HCT116 (cell line): ENCODE measurements around the gene ZDHHC14. TPM values are rescaled to one million over a fixed set of nuclear protein-coding genes. Genes with fewer than 3 reads are reported as not detected.

Source experiments
- ATAC-seq: fragments of 200-7000 bp; cut with Tn5 transposase; 2 replicates; pipeline ENCODE4 v1.9.1; 2020; ENCODE audit warnings: mild to moderate bottlenecking, moderate library complexity
- BruUV-seq: library from RNA; stranded (reverse); fragments of 400-500 nt; replicated peaks from 2 replicates; lab custom pipeline; 2021; lab: Mats Ljungman, UMichigan
- CTCF ChIA-PET: fragments of 300-600 bp; sonication (Branson Sonifier 250); formaldehyde crosslinking; loops from one replicate; lab custom pipeline; 2021; ENCODE audit warnings: antibody characterized with exemption; lab: Charles Lee
- POLR2A ChIA-PET: fragments of 300-600, 350-600 bp; sonication (Branson Sonifier 250); formaldehyde crosslinking; loops from one replicate; lab custom pipeline; 2021; ENCODE audit warnings: antibody characterized with exemption; lab: Charles Lee
- RAD21 ChIA-PET, 2 experiments: fragments of 300-600 bp; sonication (Branson Sonifier 250); formaldehyde crosslinking; loops; one replicate each; lab custom pipeline; 2023; ENCODE audit warnings: low total read pairs in 2 of 2; ENCODE audit not compliant: uncharacterized antibody in 2 of 2, unreplicated experiment in 2 of 2, low non-redundant PET in 1 of 2; lab: Charles Lee
- DNase-seq: peaks from one replicate; pipeline ENCODE4 v3.0.0-alpha.2; 2010; ENCODE audit warnings: low read depth, low spot score
- H2AFZ ChIP-seq: fragments of 200-600 bp; shearing (Covaris generic), sonication (generic); 2 replicates; pipeline ENCODE4 v1.6.1; 2017; ENCODE audit warnings: low read depth, mixed run types, mixed read lengths, antibody characterized with exemption, low read length; ENCODE audit not compliant: poor library complexity, severe bottlenecking
- H3K27ac ChIP-seq: 2 replicates; pipeline ENCODE4 v1.5.1; 2012; ENCODE audit warnings: low read depth, low read length
- H3K27me3 ChIP-seq: fragments of 200-600 bp; sonication (generic); 2 replicates; pipeline ENCODE4 v1.6.1; 2016; ENCODE audit warnings: mixed run types, low read length, mixed read lengths; ENCODE audit not compliant: insufficient read depth
- H3K36me3 ChIP-seq, 2 experiments: fragments of 200-500 bp in 1 of 2; fragments of 200-600 bp in 1 of 2; sonication (Bioruptor generic) in 1 of 2; sonication (generic) in 1 of 2; 2 replicates each; pipeline versions ENCODE4 v1.5.1 to v1.6.1; 2014 to 2016; ENCODE audit warnings: low read length in 2 of 2, inconsistent platforms in 1 of 2, mixed read lengths in 1 of 2, mixed run types in 1 of 2; ENCODE audit not compliant: insufficient read depth in 2 of 2, control insufficient read depth in 1 of 2
- H3K4me1 ChIP-seq, 2 experiments: fragments of 200-600 bp in 1 of 2; sonication (generic) in 1 of 2; 2 replicates each; pipeline versions ENCODE4 v1.5.1 to v1.6.1; 2012 to 2017; ENCODE audit warnings: low read length in 2 of 2, inconsistent platforms in 1 of 2, mild to moderate bottlenecking in 1 of 2, mixed read lengths in 1 of 2, mixed run types in 1 of 2, moderate library complexity in 1 of 2; ENCODE audit not compliant: insufficient read depth in 2 of 2, control insufficient read depth in 1 of 2
- H3K4me2 ChIP-seq: fragments of 200-600 bp; sonication (generic); 2 replicates; pipeline ENCODE4 v1.6.1; 2017; ENCODE audit warnings: mixed run types, low read length, mixed read lengths
- H3K4me3 ChIP-seq, 2 experiments: fragments of 200-600 bp in 1 of 2; sonication (generic) in 1 of 2; replicated peaks in 1 of 2; 2 replicates each; pipeline ENCODE4 v1.5.1; 2011 to 2016; ENCODE audit warnings: low read length in 2 of 2, control low read depth in 1 of 2, low read depth in 1 of 2, mild to moderate bottlenecking in 1 of 2, mixed read lengths in 1 of 2, mixed run types in 1 of 2
- H3K79me2 ChIP-seq: fragments of 200-600 bp; sonication (generic); 2 replicates; pipeline ENCODE4 v1.6.1; 2017; ENCODE audit warnings: mild to moderate bottlenecking, mixed run types, low read length, moderate library complexity, mixed read lengths; ENCODE audit not compliant: insufficient read depth
- H3K9ac ChIP-seq: fragments of 200-600 bp; sonication (generic); 2 replicates; pipeline ENCODE4 v1.6.1; 2016; ENCODE audit warnings: low read length, mixed read lengths
- H3K9me2 ChIP-seq: fragments of 200-600 bp; sonication (generic), shearing (Covaris generic); 2 replicates; pipeline ENCODE4 v1.6.1; 2017; ENCODE audit warnings: mixed run types, mild to moderate bottlenecking, moderate library complexity; ENCODE audit not compliant: insufficient read depth
- H3K9me3 ChIP-seq, 2 experiments: fragments of 200-500 bp in 1 of 2; fragments of 200-600 bp in 1 of 2; sonication (Bioruptor generic) in 1 of 2; sonication (generic) in 1 of 2; 2 replicates each; pipeline ENCODE4 v1.6.1; 2014 to 2017; ENCODE audit warnings: low read length in 2 of 2, mixed read lengths in 2 of 2, inconsistent platforms in 1 of 2, low read depth in 1 of 2, mild to moderate bottlenecking in 1 of 2, mixed run types in 1 of 2, moderate library complexity in 1 of 2; ENCODE audit not compliant: control insufficient read depth in 1 of 2, insufficient read depth in 1 of 2
- H4K20me1 ChIP-seq: fragments of 200-600 bp; sonication (generic), shearing (Covaris generic); 2 replicates; pipeline ENCODE4 v1.6.1; 2017; ENCODE audit warnings: mixed run types, mild to moderate bottlenecking, moderate library complexity; ENCODE audit not compliant: insufficient read depth
- EGR1 ChIP-seq: IDR thresholded peaks from 2 replicates; pipeline ENCODE4 v1.6.1; 2012; ENCODE audit warnings: low read depth
- EZH2 ChIP-seq: fragments of 200-600 bp; sonication (generic); IDR thresholded peaks from 2 replicates; pipeline ENCODE4 v1.6.1; 2017; ENCODE audit warnings: antibody characterized with exemption, mixed run types
- EZH2phosphoT487 ChIP-seq: fragments of 200-600 bp; IDR thresholded peaks from 2 replicates; pipeline ENCODE4 v1.6.1; 2018; ENCODE audit warnings: antibody characterized with exemption, borderline replicate concordance
- FOSL1 ChIP-seq: IDR thresholded peaks from 2 replicates; pipeline ENCODE4 v1.6.1; 2012; ENCODE audit warnings: low read depth
- POLR2A ChIP-seq: IDR thresholded peaks from 2 replicates; pipeline ENCODE4 v1.7.0; 2011; ENCODE audit warnings: borderline replicate concordance; ENCODE audit not compliant: insufficient read depth, insufficient read length; ENCODE audit errors: extremely low read depth
- POLR2AphosphoS5 ChIP-seq: IDR thresholded peaks from 2 replicates; pipeline ENCODE4 v1.6.1; 2011; ENCODE audit warnings: mild to moderate bottlenecking, low read depth, low read length, moderate library complexity
- SIN3A ChIP-seq: IDR thresholded peaks from 2 replicates; pipeline ENCODE4 v1.6.1; 2012; ENCODE audit warnings: low read depth
- SP1 ChIP-seq: IDR thresholded peaks from 2 replicates; pipeline ENCODE4 v1.6.1; 2012; ENCODE audit warnings: low read depth
- TCF7L2 ChIP-seq: IDR thresholded peaks from 2 replicates; pipeline ENCODE4 v1.7.0; 2011; ENCODE audit warnings: borderline replicate concordance, inconsistent platforms; ENCODE audit not compliant: insufficient read depth, insufficient read length; ENCODE audit errors: extremely low read depth
- ZNF274 ChIP-seq: fragments of 200-500 bp; sonication (Bioruptor generic); IDR thresholded peaks from 2 replicates; pipeline ENCODE4 v1.6.1; 2014; ENCODE audit warnings: mild to moderate bottlenecking, low read depth, low read length, inconsistent platforms
- intact Hi-C: fragments of 100-400 bp; cut with micrococcal nuclease; formaldehyde crosslinking; loops from 2 replicates; pipeline ENCODE4 v1.10.0; 2022
- total RNA-seq: library from RNA; stranded (reverse); gene quantifications from one replicate; pipeline ENCODE4 v1.2.1, GENCODE V29; 2021; ENCODE audit not compliant: unreplicated experiment
- TF ChIP-seq, protein P1 (sequence below): IDR thresholded peaks from 2 replicates; pipeline ENCODE4 v1.6.1; 2011; ENCODE audit warnings: mild to moderate bottlenecking, low read length, moderate library complexity; ENCODE audit not compliant: insufficient replicate concordance; ENCODE audit errors: extremely low read depth
- TF ChIP-seq, protein P2 (sequence below): IDR thresholded peaks from 2 replicates; pipeline ENCODE4 v1.6.1; 2012; ENCODE audit warnings: low read depth
- TF ChIP-seq, protein P3 (sequence below): IDR thresholded peaks from 2 replicates; pipeline ENCODE4 v1.6.1; 2012
- TF ChIP-seq, protein P4 (sequence below), 3 experiments: fragments of 200-600 bp in 1 of 3; sonication (generic) in 1 of 3; IDR thresholded peaks in 2 of 3; conservative IDR thresholded peaks in 1 of 3; 2 replicates each; pipeline ENCODE4 v1.5.1; 2012 to 2017; ENCODE audit warnings: low read depth in 2 of 3, low read length in 2 of 3, antibody characterized with exemption in 1 of 3, borderline replicate concordance in 1 of 3, control low read depth in 1 of 3, mild to moderate bottlenecking in 1 of 3, mixed read lengths in 1 of 3, mixed run types in 1 of 3, moderate library complexity in 1 of 3; ENCODE audit not compliant: insufficient read depth in 1 of 3

The ZDHHC14 gene
- total RNA-seq, 1 experiment from 2014 or later, result 5.3 TPM

DNA sequence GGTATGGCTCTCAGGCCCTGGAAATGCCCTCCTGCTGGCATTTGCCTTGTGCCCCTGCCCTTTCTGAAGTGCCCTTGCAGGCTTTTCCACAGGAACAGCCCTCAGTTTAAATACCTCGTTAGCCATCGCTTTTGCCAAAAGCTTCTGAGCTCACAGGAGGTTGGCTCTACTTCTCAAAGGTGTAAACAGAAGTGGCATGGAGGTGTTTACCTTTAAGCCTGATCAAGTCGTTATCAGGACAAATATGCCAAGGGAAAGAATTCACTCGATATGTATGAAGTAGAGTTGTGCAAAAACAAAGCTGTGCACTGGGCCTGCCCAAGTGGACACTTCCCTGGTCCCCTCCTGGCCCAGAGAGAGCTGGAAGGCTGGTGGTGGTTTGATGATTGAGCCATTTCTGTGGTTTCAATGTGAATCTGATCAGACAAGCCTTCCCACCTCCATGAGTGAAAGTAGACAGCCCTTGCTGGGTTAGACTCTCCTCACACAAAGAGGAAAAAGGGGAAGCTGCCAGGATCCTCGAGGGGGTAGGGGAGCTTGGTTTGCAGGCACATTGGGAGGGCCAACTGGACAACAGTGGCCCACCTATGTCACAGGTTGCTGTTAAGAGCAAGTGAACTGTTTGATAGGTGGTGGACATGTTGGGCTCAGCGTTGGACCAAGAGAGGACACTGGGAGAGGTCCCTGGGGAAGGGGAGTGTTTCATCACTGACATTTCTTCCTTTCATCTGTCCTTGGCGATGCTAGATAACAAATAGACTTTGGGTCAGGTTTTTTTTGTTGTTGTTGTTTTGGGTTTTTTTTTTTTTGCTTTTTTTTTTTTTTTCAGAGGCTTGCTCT, 98.7 kb downstream of the ZDHHC14 start:
- DNase-seq (no peak), ATAC-seq (no peak)
- RAD21 ChIA-PET, result interaction anchor here in 1 of 2 experiments (0.7 kb wide), 1 partner anchor 165 kb away, joined by 5 read pairs; no protein-coding TSS in a partner anchor
- Histone ChIP-seq H4K20me1 (no peaks in the 10 kb centered on the region), H3K27me3 (no peaks in the 10 kb centered on the region), H2AFZ (no peak overlapping the region), H3K9me3 (no peaks in the 10 kb centered on the region), H3K9ac (no peak overlapping the region), H3K4me1 (peaks cover 0 to 5% of the 10 kb centered on the region in 2 experiments; a peak in 1 of 4 replicates), H3K4me2 (no peak overlapping the region), H3K27ac (no peak overlapping the region), H3K36me3 (no peaks in the 10 kb centered on the region), H3K79me2 (no peaks in the 10 kb centered on the region), H3K9me2 (no peaks in the 10 kb centered on the region), H3K4me3 (no peak overlapping the region)
- no TSS peak for BruUV-seq
- CTCF ChIA-PET, result no interaction called here
- intact Hi-C loops, result no loop called here
- no peak for TF ChIP-seq FOSL1
- TF ChIP-seq POLR2A, result no peak
- TF ChIP-seq SIN3A, result no peak
- no peak for TF ChIP-seq SP1
- TF ChIP-seq EGR1, result no peak
- no peak for TF ChIP-seq POLR2AphosphoS5
- TF ChIP-seq EZH2phosphoT487, result no peak
- TF ChIP-seq TCF7L2, result no peak
- no peak for TF ChIP-seq ZNF274
- TF ChIP-seq, protein P1, sequence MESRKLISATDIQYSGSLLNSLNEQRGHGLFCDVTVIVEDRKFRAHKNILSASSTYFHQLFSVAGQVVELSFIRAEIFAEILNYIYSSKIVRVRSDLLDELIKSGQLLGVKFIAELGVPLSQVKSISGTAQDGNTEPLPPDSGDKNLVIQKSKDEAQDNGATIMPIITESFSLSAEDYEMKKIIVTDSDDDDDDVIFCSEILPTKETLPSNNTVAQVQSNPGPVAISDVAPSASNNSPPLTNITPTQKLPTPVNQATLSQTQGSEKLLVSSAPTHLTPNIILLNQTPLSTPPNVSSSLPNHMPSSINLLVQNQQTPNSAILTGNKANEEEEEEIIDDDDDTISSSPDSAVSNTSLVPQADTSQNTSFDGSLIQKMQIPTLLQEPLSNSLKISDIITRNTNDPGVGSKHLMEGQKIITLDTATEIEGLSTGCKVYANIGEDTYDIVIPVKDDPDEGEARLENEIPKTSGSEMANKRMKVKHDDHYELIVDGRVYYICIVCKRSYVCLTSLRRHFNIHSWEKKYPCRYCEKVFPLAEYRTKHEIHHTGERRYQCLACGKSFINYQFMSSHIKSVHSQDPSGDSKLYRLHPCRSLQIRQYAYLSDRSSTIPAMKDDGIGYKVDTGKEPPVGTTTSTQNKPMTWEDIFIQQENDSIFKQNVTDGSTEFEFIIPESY, result no peak
- TF ChIP-seq, protein P2, sequence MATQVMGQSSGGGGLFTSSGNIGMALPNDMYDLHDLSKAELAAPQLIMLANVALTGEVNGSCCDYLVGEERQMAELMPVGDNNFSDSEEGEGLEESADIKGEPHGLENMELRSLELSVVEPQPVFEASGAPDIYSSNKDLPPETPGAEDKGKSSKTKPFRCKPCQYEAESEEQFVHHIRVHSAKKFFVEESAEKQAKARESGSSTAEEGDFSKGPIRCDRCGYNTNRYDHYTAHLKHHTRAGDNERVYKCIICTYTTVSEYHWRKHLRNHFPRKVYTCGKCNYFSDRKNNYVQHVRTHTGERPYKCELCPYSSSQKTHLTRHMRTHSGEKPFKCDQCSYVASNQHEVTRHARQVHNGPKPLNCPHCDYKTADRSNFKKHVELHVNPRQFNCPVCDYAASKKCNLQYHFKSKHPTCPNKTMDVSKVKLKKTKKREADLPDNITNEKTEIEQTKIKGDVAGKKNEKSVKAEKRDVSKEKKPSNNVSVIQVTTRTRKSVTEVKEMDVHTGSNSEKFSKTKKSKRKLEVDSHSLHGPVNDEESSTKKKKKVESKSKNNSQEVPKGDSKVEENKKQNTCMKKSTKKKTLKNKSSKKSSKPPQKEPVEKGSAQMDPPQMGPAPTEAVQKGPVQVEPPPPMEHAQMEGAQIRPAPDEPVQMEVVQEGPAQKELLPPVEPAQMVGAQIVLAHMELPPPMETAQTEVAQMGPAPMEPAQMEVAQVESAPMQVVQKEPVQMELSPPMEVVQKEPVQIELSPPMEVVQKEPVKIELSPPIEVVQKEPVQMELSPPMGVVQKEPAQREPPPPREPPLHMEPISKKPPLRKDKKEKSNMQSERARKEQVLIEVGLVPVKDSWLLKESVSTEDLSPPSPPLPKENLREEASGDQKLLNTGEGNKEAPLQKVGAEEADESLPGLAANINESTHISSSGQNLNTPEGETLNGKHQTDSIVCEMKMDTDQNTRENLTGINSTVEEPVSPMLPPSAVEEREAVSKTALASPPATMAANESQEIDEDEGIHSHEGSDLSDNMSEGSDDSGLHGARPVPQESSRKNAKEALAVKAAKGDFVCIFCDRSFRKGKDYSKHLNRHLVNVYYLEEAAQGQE, result no peak
- no peak for TF ChIP-seq EZH2
- TF ChIP-seq, protein P3, sequence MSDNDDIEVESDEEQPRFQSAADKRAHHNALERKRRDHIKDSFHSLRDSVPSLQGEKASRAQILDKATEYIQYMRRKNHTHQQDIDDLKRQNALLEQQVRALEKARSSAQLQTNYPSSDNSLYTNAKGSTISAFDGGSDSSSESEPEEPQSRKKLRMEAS, result no peak
- TF ChIP-seq, protein P4, sequence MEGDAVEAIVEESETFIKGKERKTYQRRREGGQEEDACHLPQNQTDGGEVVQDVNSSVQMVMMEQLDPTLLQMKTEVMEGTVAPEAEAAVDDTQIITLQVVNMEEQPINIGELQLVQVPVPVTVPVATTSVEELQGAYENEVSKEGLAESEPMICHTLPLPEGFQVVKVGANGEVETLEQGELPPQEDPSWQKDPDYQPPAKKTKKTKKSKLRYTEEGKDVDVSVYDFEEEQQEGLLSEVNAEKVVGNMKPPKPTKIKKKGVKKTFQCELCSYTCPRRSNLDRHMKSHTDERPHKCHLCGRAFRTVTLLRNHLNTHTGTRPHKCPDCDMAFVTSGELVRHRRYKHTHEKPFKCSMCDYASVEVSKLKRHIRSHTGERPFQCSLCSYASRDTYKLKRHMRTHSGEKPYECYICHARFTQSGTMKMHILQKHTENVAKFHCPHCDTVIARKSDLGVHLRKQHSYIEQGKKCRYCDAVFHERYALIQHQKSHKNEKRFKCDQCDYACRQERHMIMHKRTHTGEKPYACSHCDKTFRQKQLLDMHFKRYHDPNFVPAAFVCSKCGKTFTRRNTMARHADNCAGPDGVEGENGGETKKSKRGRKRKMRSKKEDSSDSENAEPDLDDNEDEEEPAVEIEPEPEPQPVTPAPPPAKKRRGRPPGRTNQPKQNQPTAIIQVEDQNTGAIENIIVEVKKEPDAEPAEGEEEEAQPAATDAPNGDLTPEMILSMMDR (IDR thresholded peaks at IDR 0.05 in 2 of 3, conservative IDR thresholded peaks at IDR 0.05 in 1 of 3; ENCODE audit: borderline replicate concordance in 1 of 3, insufficient read depth in 1 of 3, low read depth in 2 of 3, low read length in 2 of 3), result no peak
- POLR2A ChIA-PET, result no interaction called here
